Loucy (cell line): ENCODE measurements around the gene USP51.
A peak's percentile ranks its signal among the peaks of the same experiment; 100 is the strongest.
"Not testable (repeated sequence)": the region's sequence is repeated elsewhere in the genome, so short reads cannot be mapped to it uniquely, and the experiment has no call there.

Source experiments
- H2AFZ ChIP-seq: fragments of 200-600 bp; sonication (generic); 2 replicates; pipeline ENCODE4 v1.6.0; 2016; ENCODE audit warnings: antibody characterized with exemption, mild to moderate bottlenecking, low read length, moderate library complexity
- H3F3A ChIP-seq: fragments of 200-600 bp; 2 replicates; pipeline ENCODE4 v1.6.0; 2016; ENCODE audit warnings: antibody characterized with exemption, low read depth, mild to moderate bottlenecking
- H3K27me3 ChIP-seq: fragments of 200-600 bp; sonication (generic); 2 replicates; pipeline ENCODE4 v1.6.1; 2014; ENCODE audit warnings: low read length, mild to moderate bottlenecking; ENCODE audit not compliant: insufficient read depth, poor library complexity, severe bottlenecking
- H3K36me3 ChIP-seq: fragments of 200-600 bp; sonication (generic); 2 replicates; pipeline ENCODE4 v1.6.1; 2016; ENCODE audit warnings: low read length; ENCODE audit not compliant: insufficient read depth
- H3K4me1 ChIP-seq: fragments of 200-600 bp; sonication (generic); 2 replicates; pipeline ENCODE4 v1.5.1; 2014; ENCODE audit warnings: low read length, mild to moderate bottlenecking; ENCODE audit not compliant: insufficient read depth, poor library complexity, severe bottlenecking
- H3K4me2 ChIP-seq: fragments of 200-600 bp; sonication (generic); 2 replicates; pipeline ENCODE4 v1.6.0; 2014; ENCODE audit warnings: antibody characterized with exemption, low read length, low read depth, mild to moderate bottlenecking; ENCODE audit not compliant: poor library complexity, severe bottlenecking
- H3K4me3 ChIP-seq: fragments of 200-600 bp; sonication (generic); 2 replicates; pipeline ENCODE4 v1.5.1; 2014; ENCODE audit warnings: low read length, mild to moderate bottlenecking, mixed read lengths; ENCODE audit not compliant: poor library complexity, severe bottlenecking
- H3K79me2 ChIP-seq: fragments of 200-600 bp; sonication (generic); 2 replicates; pipeline ENCODE4 v1.6.1; 2014; ENCODE audit warnings: low read length; ENCODE audit not compliant: insufficient read depth
- H3K9ac ChIP-seq: fragments of 200-600 bp; sonication (generic); 2 replicates; pipeline ENCODE4 v1.6.0; 2014; ENCODE audit warnings: mild to moderate bottlenecking, low read depth, low read length, moderate library complexity; ENCODE audit not compliant: poor library complexity, severe bottlenecking
- H3K9me2 ChIP-seq: fragments of 200-600 bp; sonication (generic); replicated peaks from 2 replicates; pipeline ENCODE4 v1.6.1; 2016; ENCODE audit warnings: low read depth, low read length, mixed read lengths
- H3K9me3 ChIP-seq: fragments of 200-600 bp; sonication (generic); 2 replicates; pipeline ENCODE4 v1.6.1; 2014; ENCODE audit warnings: mild to moderate bottlenecking, antibody characterized with exemption, low read length, low read depth; ENCODE audit not compliant: insufficient read depth
- H4K20me1 ChIP-seq: fragments of 200-600 bp; sonication (generic); 2 replicates; pipeline ENCODE4 v1.6.0; 2014; ENCODE audit warnings: antibody characterized with exemption, low read length, mild to moderate bottlenecking; ENCODE audit not compliant: insufficient read depth, poor library complexity, severe bottlenecking
- CTCF ChIP-seq: fragments of 200-600 bp; sonication (generic); conservative IDR thresholded peaks from 2 replicates; pipeline ENCODE4 v1.5.1; 2014; ENCODE audit warnings: mild to moderate bottlenecking, antibody characterized with exemption, low read length
- EZH2phosphoT487 ChIP-seq: fragments of 200-600 bp; IDR thresholded peaks from 2 replicates; pipeline ENCODE4 v1.6.1; 2018; ENCODE audit warnings: antibody characterized with exemption, mild to moderate bottlenecking, moderate library complexity, borderline replicate concordance

The USP51 gene

DNA sequence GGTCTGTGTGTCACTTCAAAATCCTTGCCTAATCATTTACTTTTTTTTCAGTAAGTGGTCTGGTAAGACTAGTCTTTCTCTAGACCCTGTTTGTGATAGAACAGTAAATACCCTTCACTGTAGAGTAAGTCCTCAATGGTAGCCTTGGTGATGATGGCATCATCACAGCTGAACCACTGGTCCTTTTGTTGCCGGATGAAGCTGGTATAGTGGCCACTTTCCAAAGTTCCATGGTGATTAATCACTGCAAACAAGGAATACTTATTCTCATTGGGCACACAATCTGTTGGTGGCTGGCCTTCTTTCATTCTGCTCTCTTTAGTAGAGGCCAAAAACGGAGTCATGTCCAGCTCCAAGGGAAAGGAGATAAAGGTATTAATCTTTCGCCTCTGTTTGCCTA is 2.9 kb downstream of the USP51 start:
- Histone ChIP-seq H3K27me3 (no peaks in the 10 kb centered on the region), H3F3A (no peaks in the 10 kb centered on the region), H3K4me2 (peak overlapping the region; percentile 82), H3K9ac (peak overlapping the region; percentile 91), H3K36me3 (no peaks in the 10 kb centered on the region), H3K4me1 (peaks cover 10% of the 10 kb centered on the region), H4K20me1 (no peaks in the 10 kb centered on the region), H2AFZ (no peak overlapping the region), H3K79me2 (peaks cover 4% of the 10 kb centered on the region), H3K9me3 (no peaks in the 10 kb centered on the region), H3K9me2 (no peaks in the 10 kb centered on the region), H3K4me3 (no peak overlapping the region)
- no peak for TF ChIP-seq EZH2phosphoT487
- no peak for TF ChIP-seq CTCF

GRCh38 chrX:55484948-55485347 is 4.7 kb downstream of the USP51 start:
- Histone ChIP-seq H3K4me2 (no peak overlapping the region), H3K9me2 (no peaks in the 10 kb centered on the region), H3K36me3 (no peaks in the 10 kb centered on the region), H3K9me3 (no peaks in the 10 kb centered on the region), H3K4me3 (no peak overlapping the region), H3K4me1 (peaks cover 2% of the 10 kb centered on the region), H3F3A (no peaks in the 10 kb centered on the region), H3K79me2 (peaks cover 4% of the 10 kb centered on the region), H4K20me1 (no peaks in the 10 kb centered on the region), H3K9ac (no peak overlapping the region), H2AFZ (no peak overlapping the region), H3K27me3 (no peaks in the 10 kb centered on the region)
- TF ChIP-seq CTCF (no peak), EZH2phosphoT487 (no peak)

- Histone ChIP-seq H2AFZ (no peak overlapping the region), H3K79me2 (no peaks in the 10 kb centered on the region), H3F3A (no peaks in the 10 kb centered on the region), H3K9me2 (no peaks in the 10 kb centered on the region), H3K4me3 (no peak overlapping the region), H3K4me2 (no peak overlapping the region), H3K27me3 (no peaks in the 10 kb centered on the region), H4K20me1 (no peaks in the 10 kb centered on the region), H3K4me1 (no peaks in the 10 kb centered on the region), H3K36me3 (no peaks in the 10 kb centered on the region), H3K9me3 (no peaks in the 10 kb centered on the region), H3K9ac (no peak overlapping the region)
- no peak for TF ChIP-seq EZH2phosphoT487
- no peak for TF ChIP-seq CTCF
Observed at GRCh38 chrX:55480390-55481062, 9.1 kb downstream of the USP51 start.

- not testable (repeated sequence) for H3K4me1 ChIP-seq, H3F3A ChIP-seq, H3K9ac ChIP-seq, H3K4me3 ChIP-seq, H3K4me2 ChIP-seq, H3K36me3 ChIP-seq, H2AFZ ChIP-seq, H4K20me1 ChIP-seq, H3K79me2 ChIP-seq, H3K27me3 ChIP-seq, H3K9me2 ChIP-seq, H3K9me3 ChIP-seq
Observed at GRCh38 chrX:55479956-55480355, 9.7 kb downstream of the USP51 start.

- H3K36me3 ChIP-seq, H3K79me2 ChIP-seq, H3K27me3 ChIP-seq, H2AFZ ChIP-seq, H3K9me2 ChIP-seq, H3K4me1 ChIP-seq, H3K9me3 ChIP-seq, H3K4me3 ChIP-seq, H4K20me1 ChIP-seq, H3K4me2 ChIP-seq, H3F3A ChIP-seq, H3K9ac ChIP-seq: not testable (repeated sequence)
Observed at GRCh38 chrX:55465791-55466190, 23.9 kb downstream of the USP51 start.
